Cerebellar cortex (tissue), 1 donor: ENCODE results near the gene APBA2.
A peak's percentile ranks its signal among the peaks of the same experiment; 100 is the strongest.

Experiments used
- DNase-seq: peaks from one replicate; pipeline ENCODE4 v3.0.0-alpha.2; 2015; ENCODE audit warnings: low spot score

Gene APBA2

GRCh38 chr15:29133791-29134190 is 248.0 kb downstream of the APBA2 start:
- DNase-seq: no peak

- DNase-seq: no peak
These were observed 248.5 kb downstream of the APBA2 start for GRCh38 chr15:29134239-29134638.

- no peak for DNase-seq
These were observed 249.0 kb downstream of the APBA2 start for GRCh38 chr15:29134641-29135308.

- no peak for DNase-seq
These were observed 249.5 kb downstream of the APBA2 start for GRCh38 chr15:29135309-29135657.

- no peak for DNase-seq
These were observed 250.2 kb downstream of the APBA2 start for GRCh38 chr15:29135702-29136646.

- no peak for DNase-seq
These were observed 252.5 kb downstream of the APBA2 start for GRCh38 chr15:29138260-29138659.

- DNase-seq: no peak
These were observed 253.3 kb downstream of the APBA2 start for GRCh38 chr15:29139072-29139471.

- DNase-seq: peak; percentile 38
These were observed 254.0 kb downstream of the APBA2 start for GRCh38 chr15:29139540-29140459.

- no peak for DNase-seq
These were observed 254.9 kb downstream of the APBA2 start for GRCh38 chr15:29140475-29141307.

GRCh38 chr15:29141308-29142128 is 255.7 kb downstream of the APBA2 start:
- DNase-seq: no peak

GRCh38 chr15:29142129-29142747 is 256.5 kb downstream of the APBA2 start:
- DNase-seq: no peak

- no peak for DNase-seq
These were observed 257.5 kb downstream of the APBA2 start for GRCh38 chr15:29143293-29143692.

GRCh38 chr15:29143909-29144635 is 258.3 kb downstream of the APBA2 start:
- DNase-seq: no peak

- no peak for DNase-seq
These were observed 263.9 kb downstream of the APBA2 start for GRCh38 chr15:29149738-29150075.

GRCh38 chr15:29150515-29151483 is 265.0 kb downstream of the APBA2 start:
- no peak for DNase-seq

- no peak for DNase-seq
These were observed 265.7 kb downstream of the APBA2 start for GRCh38 chr15:29151484-29151857.

- DNase-seq: no peak
These were observed 270.7 kb downstream of the APBA2 start for GRCh38 chr15:29156521-29156920.

GRCh38 chr15:29159771-29160455 is 274.1 kb downstream of the APBA2 start:
- DNase-seq: no peak
